ENCODE measurements around the gene RBFOX2. TPM values are rescaled to one million over a fixed set of nuclear protein-coding genes. Genes with fewer than 3 reads are reported as not detected.
A peak's percentile ranks its signal among the peaks of the same experiment; 100 is the strongest.

RBFOX2 gene
- total and polyA plus RNA-seq, 8 donors = 12.9 to 33.7 (median 16.7) TPM

DNA sequence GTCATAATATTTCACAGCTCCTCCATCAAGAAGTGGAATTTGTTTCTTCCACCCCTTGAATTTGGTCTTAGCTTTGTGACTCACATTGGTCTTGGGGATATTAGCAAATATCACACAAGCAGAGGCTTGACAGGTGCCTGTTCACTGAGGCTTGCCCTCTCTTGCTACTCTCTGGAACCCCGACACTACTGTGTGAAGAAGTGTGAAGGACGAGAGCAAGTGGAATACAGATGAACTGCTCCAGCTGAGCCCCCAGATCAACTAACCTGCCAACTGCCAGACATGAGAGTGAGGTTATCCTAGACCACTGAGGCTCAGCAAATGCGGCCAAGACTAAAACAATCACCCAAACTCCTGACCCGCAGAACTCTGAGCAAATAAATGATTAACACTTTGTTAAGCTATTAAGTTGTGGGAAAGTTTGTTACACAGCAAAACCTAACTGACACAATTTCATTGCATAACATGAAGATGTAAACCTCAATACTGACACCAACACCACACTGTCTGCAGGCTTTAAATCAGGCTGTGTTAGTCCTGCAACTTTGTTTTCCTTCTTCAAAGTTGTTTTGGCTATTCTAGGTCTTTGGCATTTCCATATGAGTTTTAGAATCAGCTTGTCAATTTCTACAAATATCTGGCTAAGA lies 168.4 kb downstream of the RBFOX2 start:
- peaks cover 0 to 10% (median 7%) of the 10 kb centered on the region in 3 donors for H3K4me1 ChIP-seq

GRCh38 chr22:35854334-35854733 lies 174.3 kb downstream of the RBFOX2 start:
- DNase-seq (no peak), ATAC-seq (no peak), FAIRE-seq (no peak)
- peaks cover 5 to 12% (median 5%) of the 10 kb centered on the region in 3 donors for H3K4me1 ChIP-seq
- intact Hi-C loops (cut with DNase I) = no loop called here
- TF ChIP-seq, protein P1, sequence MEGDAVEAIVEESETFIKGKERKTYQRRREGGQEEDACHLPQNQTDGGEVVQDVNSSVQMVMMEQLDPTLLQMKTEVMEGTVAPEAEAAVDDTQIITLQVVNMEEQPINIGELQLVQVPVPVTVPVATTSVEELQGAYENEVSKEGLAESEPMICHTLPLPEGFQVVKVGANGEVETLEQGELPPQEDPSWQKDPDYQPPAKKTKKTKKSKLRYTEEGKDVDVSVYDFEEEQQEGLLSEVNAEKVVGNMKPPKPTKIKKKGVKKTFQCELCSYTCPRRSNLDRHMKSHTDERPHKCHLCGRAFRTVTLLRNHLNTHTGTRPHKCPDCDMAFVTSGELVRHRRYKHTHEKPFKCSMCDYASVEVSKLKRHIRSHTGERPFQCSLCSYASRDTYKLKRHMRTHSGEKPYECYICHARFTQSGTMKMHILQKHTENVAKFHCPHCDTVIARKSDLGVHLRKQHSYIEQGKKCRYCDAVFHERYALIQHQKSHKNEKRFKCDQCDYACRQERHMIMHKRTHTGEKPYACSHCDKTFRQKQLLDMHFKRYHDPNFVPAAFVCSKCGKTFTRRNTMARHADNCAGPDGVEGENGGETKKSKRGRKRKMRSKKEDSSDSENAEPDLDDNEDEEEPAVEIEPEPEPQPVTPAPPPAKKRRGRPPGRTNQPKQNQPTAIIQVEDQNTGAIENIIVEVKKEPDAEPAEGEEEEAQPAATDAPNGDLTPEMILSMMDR (IDR thresholded peaks at IDR 0.05) = no peak
- no peaks in the 10 kb centered on the region for H3K27me3 ChIP-seq
- no peaks in the 10 kb centered on the region for H3K9me3 ChIP-seq
- H3K27ac ChIP-seq = no peak overlapping the region
- H3K4me3 ChIP-seq = no peak overlapping the region
- no peaks in the 10 kb centered on the region for H3K36me3 ChIP-seq
- WGBS, 2 donors = 95 to 96% methylated on average over 2 of the region's 2 CpGs

More for the DNA sequence above, 168.4 kb downstream of the RBFOX2 start:
- no peak overlapping the region for H3K27ac ChIP-seq
- H3K36me3 ChIP-seq = no peaks in the 10 kb centered on the region
- DNase-seq (no peak), FAIRE-seq (no peak), ATAC-seq (no peak)
- intact Hi-C loops (cut with DNase I) = no loop called here
- no peaks in the 10 kb centered on the region for H3K27me3 ChIP-seq
- TF ChIP-seq, protein P1 (IDR thresholded peaks at IDR 0.05) = no peak
- H3K4me3 ChIP-seq = no peak overlapping the region
- 90 to 96% methylated on average over 4 of the region's 4 CpGs for WGBS, 2 donors
- no peaks in the 10 kb centered on the region for H3K9me3 ChIP-seq

- ATAC-seq (no peak), FAIRE-seq (no peak), DNase-seq (no peak)
- H3K27ac ChIP-seq = no peak overlapping the region
- H3K4me1 ChIP-seq = peaks cover 18 to 28% (median 20%) of the 10 kb centered on the region in 3 donors
- TF ChIP-seq, protein P1 (IDR thresholded peaks at IDR 0.05) = no peak
- intact Hi-C loops (cut with DNase I) = no loop called here
- H3K27me3 ChIP-seq = no peaks in the 10 kb centered on the region
- H3K9me3 ChIP-seq = no peaks in the 10 kb centered on the region
- H3K36me3 ChIP-seq = no peaks in the 10 kb centered on the region
- no peak overlapping the region for H3K4me3 ChIP-seq
These were observed 176.5 kb downstream of the RBFOX2 start for GRCh38 chr22:35852076-35852475.

DNA sequence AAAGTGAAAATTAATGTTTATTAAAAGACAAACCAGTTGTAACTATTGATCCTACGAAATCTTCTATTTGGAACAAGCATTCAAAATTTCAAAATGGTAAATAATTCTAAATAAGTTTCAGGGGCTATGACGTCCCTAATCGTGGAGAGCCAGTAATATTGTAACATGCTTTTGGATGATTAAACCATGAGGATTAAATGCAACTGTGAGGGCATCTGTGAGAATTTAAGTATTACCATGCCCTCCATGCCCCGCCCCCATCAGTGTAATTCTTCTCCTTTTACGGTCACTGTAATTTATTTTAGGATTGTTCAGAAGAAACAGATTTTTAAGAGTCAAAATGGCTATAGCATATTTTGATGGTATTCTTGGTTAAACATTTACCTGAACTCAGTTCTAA lies 177.8 kb downstream of the RBFOX2 start:
- TF ChIP-seq, protein P1 (IDR thresholded peaks at IDR 0.05) = no peak
- no peaks in the 10 kb centered on the region for H3K9me3 ChIP-seq
- peak overlapping the region in 1 of 4 donors; percentile 40 for H3K27ac ChIP-seq
- no peaks in the 10 kb centered on the region for H3K27me3 ChIP-seq
- intact Hi-C loops (cut with DNase I) = no loop called here
- DNase-seq (no peak), FAIRE-seq (no peak), ATAC-seq (no peak)
- H3K4me1 ChIP-seq = peaks cover 21 to 37% (median 26%) of the 10 kb centered on the region in 3 donors
- H3K4me3 ChIP-seq = no peak overlapping the region
- H3K36me3 ChIP-seq = no peaks in the 10 kb centered on the region
- 65 to 70% methylated on average over 5 of the region's 5 CpGs for whole genome bisulfite sequencing, 2 donors

DNA sequence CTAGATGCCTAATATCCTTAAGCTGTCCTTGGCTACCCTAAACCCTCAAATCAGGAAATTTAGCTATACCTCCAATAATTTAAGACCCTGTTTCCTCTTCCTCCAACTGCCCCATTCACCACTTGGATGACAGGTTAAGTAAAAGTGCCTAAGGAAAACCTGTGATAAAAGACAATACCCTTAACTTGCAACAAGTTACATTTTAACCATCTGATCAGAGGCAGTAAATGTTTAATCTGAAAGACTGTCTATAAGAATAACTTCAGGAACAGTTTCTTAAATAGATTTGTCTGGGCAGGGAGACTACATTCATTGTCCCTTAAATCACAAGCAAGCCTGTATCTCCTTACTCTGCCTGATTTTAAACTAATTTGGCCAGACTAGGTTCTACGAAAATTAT lies 181.8 kb downstream of the RBFOX2 start:
- intact Hi-C loops (cut with DNase I) = no loop called here
- peak overlapping the region in 2 of 4 donors; percentile 56 to 61 for H3K27ac ChIP-seq
- H3K4me1 ChIP-seq = peaks cover 26 to 44% (median 26%) of the 10 kb centered on the region in 3 donors
- peak in 3 of 4 donors; percentile 29 to 71 (median 43) for ATAC-seq
- WGBS, 2 donors = 14 to 21% methylated on average over 1 of the region's 1 CpG
- FAIRE-seq = no peak
- TF ChIP-seq, protein P1 (IDR thresholded peaks at IDR 0.05) = no peak
- no peak overlapping the region for H3K4me3 ChIP-seq
- H3K36me3 ChIP-seq = no peaks in the 10 kb centered on the region
- H3K9me3 ChIP-seq = no peaks in the 10 kb centered on the region
- no peak for DNase-seq
- H3K27me3 ChIP-seq = no peaks in the 10 kb centered on the region

Measured in pancreas (tissue), 10 donors.